IMR-90 (cell line): ENCODE results near the gene CDS2. TPM values are rescaled to one million over a fixed set of nuclear protein-coding genes. Genes with fewer than 3 reads are reported as not detected.

Experiments
- ATAC-seq: fragments of 200-7000 bp; cut with Tn5 transposase; 2 replicates; pipeline ENCODE4 v1.9.1; 2020; ENCODE audit warnings: low read depth, mild to moderate bottlenecking, moderate library complexity
- BruUV-seq: library from RNA; stranded (reverse); fragments of 400-500 nt; replicated peaks from 2 replicates; lab custom pipeline; 2021; lab: Mats Ljungman, UMichigan
- CTCF ChIA-PET: fragments of 300-600 bp; formaldehyde crosslinking; extraction: SDS; loops from one replicate; lab custom pipeline; 2021; ENCODE audit warnings: antibody characterized with exemption; lab: Yijun Ruan, JAX
- POLR2A ChIA-PET: fragments of 300-600 bp; sonication (Branson Sonifier 250); formaldehyde crosslinking; loops from one replicate; lab custom pipeline; 2022; ENCODE audit warnings: antibody characterized with exemption; ENCODE audit not compliant: unreplicated experiment; lab: Charles Lee
- DNase-seq: peaks from one replicate; pipeline ENCODE4 v3.0.0; 2013
- H2AFZ ChIP-seq: replicated peaks from 2 replicates; pipeline ENCODE3; 2013; ENCODE audit warnings: low read length, mild to moderate bottlenecking; ENCODE audit not compliant: poor library complexity
- H2AK5ac ChIP-seq: 2 replicates; pipeline ENCODE4 v1.6.1; 2013; ENCODE audit warnings: low read depth, low read length, inconsistent platforms
- H2AK9ac ChIP-seq: replicated peaks from 2 replicates; pipeline ENCODE3; 2013; ENCODE audit warnings: mild to moderate bottlenecking, low read depth, low read length, moderate library complexity; ENCODE audit not compliant: poor library complexity
- H2BK120ac ChIP-seq: 2 replicates; pipeline ENCODE4 v1.6.1; 2013; ENCODE audit warnings: low read depth, low read length, inconsistent platforms
- H2BK15ac ChIP-seq: 3 replicates; pipeline ENCODE4 v1.6.1; 2013; ENCODE audit warnings: low read depth, low read length, inconsistent platforms
- H2BK20ac ChIP-seq: 2 replicates; pipeline ENCODE4 v1.6.1; 2013; ENCODE audit warnings: low read depth, mild to moderate bottlenecking, inconsistent platforms, low read length, moderate library complexity
- H2BK5ac ChIP-seq: 2 replicates; pipeline ENCODE4 v1.6.1; 2013; ENCODE audit warnings: mild to moderate bottlenecking, low read depth, low read length, inconsistent platforms; ENCODE audit not compliant: poor library complexity, severe bottlenecking
- H3K14ac ChIP-seq: replicated peaks from 2 replicates; pipeline ENCODE4 v1.6.1; 2013; ENCODE audit warnings: low read depth, low read length, inconsistent platforms
- H3K18ac ChIP-seq: 2 replicates; pipeline ENCODE4 v1.6.1; 2013; ENCODE audit warnings: low read depth, low read length, control low read depth
- H3K23ac ChIP-seq: 2 replicates; pipeline ENCODE4 v1.6.1; 2013; ENCODE audit warnings: low read depth, low read length, inconsistent platforms
- H3K27ac ChIP-seq: 2 replicates; pipeline ENCODE4 v1.5.1; 2013; ENCODE audit warnings: mild to moderate bottlenecking, control low read depth, low read length; ENCODE audit not compliant: insufficient read depth
- H3K27me3 ChIP-seq: 2 replicates; pipeline ENCODE4 v1.6.1; 2013; ENCODE audit warnings: low read length; ENCODE audit not compliant: control insufficient read depth, insufficient read depth
- H3K36me3 ChIP-seq: 2 replicates; pipeline ENCODE4 v1.6.1; 2013; ENCODE audit warnings: low read length, mixed read lengths; ENCODE audit not compliant: control insufficient read depth, insufficient read depth
- H3K4ac ChIP-seq: 2 replicates; pipeline ENCODE4 v1.6.1; 2013; ENCODE audit warnings: low read depth, low read length, inconsistent platforms
- H3K4me1 ChIP-seq: 2 replicates; pipeline ENCODE4 v1.6.1; 2013; ENCODE audit warnings: low read length, mixed read lengths; ENCODE audit not compliant: control insufficient read depth, insufficient read depth
- H3K4me2 ChIP-seq: 2 replicates; pipeline ENCODE4 v1.6.1; 2013; ENCODE audit warnings: low read depth, mild to moderate bottlenecking, control low read depth, low read length, moderate library complexity
- H3K4me3 ChIP-seq: 2 replicates; pipeline ENCODE4 v1.5.1; 2013; ENCODE audit warnings: low read depth, mild to moderate bottlenecking, control low read depth, low read length, moderate library complexity; ENCODE audit not compliant: insufficient read depth
- H3K56ac ChIP-seq: 2 replicates; pipeline ENCODE4 v1.6.1; 2013; ENCODE audit warnings: low read length, inconsistent platforms; ENCODE audit not compliant: insufficient read depth; ENCODE audit errors: extremely low read depth
- H3K79me1 ChIP-seq, 2 experiments: 2 replicates each; pipeline ENCODE4 v1.6.1; 2013; ENCODE audit warnings: low read length in 2 of 2, inconsistent platforms in 1 of 2, low read depth in 1 of 2
- H3K9ac ChIP-seq: 2 replicates; pipeline ENCODE4 v1.6.1; 2013; ENCODE audit warnings: low read depth, low read length, control low read depth
- H3K9me1 ChIP-seq: 2 replicates; pipeline ENCODE4 v1.6.1; 2013; ENCODE audit warnings: low read length, inconsistent platforms; ENCODE audit not compliant: insufficient read depth
- H3K9me3 ChIP-seq: 2 replicates; pipeline ENCODE4 v1.6.1; 2013; ENCODE audit warnings: low read length; ENCODE audit not compliant: control insufficient read depth, insufficient read depth
- H4K20me1 ChIP-seq: 2 replicates; pipeline ENCODE4 v1.6.1; 2013; ENCODE audit warnings: low read length, inconsistent platforms; ENCODE audit not compliant: insufficient read depth
- H4K5ac ChIP-seq: 2 replicates; pipeline ENCODE4 v1.6.1; 2013; ENCODE audit warnings: mild to moderate bottlenecking, low read depth, low read length, control low read depth
- H4K8ac ChIP-seq, 2 experiments: 2 replicates each; pipeline ENCODE4 v1.6.1; 2013; ENCODE audit warnings: low read depth in 2 of 2, low read length in 2 of 2, control low read depth in 1 of 2, inconsistent platforms in 1 of 2
- H4K91ac ChIP-seq: 2 replicates; pipeline ENCODE4 v1.6.1; 2013; ENCODE audit warnings: low read depth, low read length, inconsistent platforms; ENCODE audit not compliant: insufficient read depth
- BHLHE40 ChIP-seq: fragments of 150-350 bp; IDR thresholded peaks from 2 replicates; pipeline ENCODE4 v1.6.1; 2016; ENCODE audit warnings: mild to moderate bottlenecking, low read depth, low read length
- CTCF ChIP-seq: conservative IDR thresholded peaks from 2 replicates; pipeline ENCODE4 v1.5.1; 2012; ENCODE audit warnings: mild to moderate bottlenecking, low read depth, low read length, improper control_type of control experiment
- RAD21 ChIP-seq: IDR thresholded peaks from 2 replicates; pipeline ENCODE4 v1.6.1; 2012; ENCODE audit warnings: low read length, improper control_type of control experiment
- SMC3 ChIP-seq: fragments of 150-350 bp; IDR thresholded peaks from 2 replicates; pipeline ENCODE4 v1.6.1; 2016; ENCODE audit warnings: low read depth, mild to moderate bottlenecking, antibody characterized with exemption, low read length, moderate library complexity
- WGBS, 2 experiments: methylation state at CpG; one replicate each; pipeline versions ENCODE4 v1.1.5 to v1.1.7; 2013; ENCODE audit warnings: missing lambda C conversion rate in 2 of 2; ENCODE audit not compliant: insufficient read length in 1 of 2; ENCODE audit errors: extremely low coverage in 2 of 2; 5-methylcytosine and 5-hydroxymethylcytosine counted together
- dilution Hi-C: fragments of 300-500 bp; cut with HindIII; formaldehyde crosslinking; loops from one replicate; pipeline ENCODE4 v1.14.3; 2018; ENCODE audit warnings: low sequenced_read_pairs; ENCODE audit not compliant: unreplicated experiment
- in situ Hi-C: fragments of 300-500 bp; cut with MboI; formaldehyde crosslinking; loops from 3 replicates; pipeline ENCODE4 v1.14.3; 2019; ENCODE audit warnings: low sequenced_read_pairs, inconsistent platforms, mixed read lengths
- intact Hi-C: fragments of 100-400 bp; cut with micrococcal nuclease; formaldehyde crosslinking; loops from 2 replicates; pipeline ENCODE4 v1.10.0; 2022
- polyA plus RNA-seq, 3 experiments: library from polyadenylated mRNA; depleted of rRNA; stranded (reverse); fragments of >200 nt; gene quantifications; 2 replicates each; pipeline ENCODE4 v1.2.3, GENCODE V29; 2012; ENCODE audit warnings: low replicate concordance in 1 of 3
- total RNA-seq: library from RNA; depleted of rRNA; stranded (reverse); fragments of >200 nt; gene quantifications from 2 replicates; pipeline ENCODE4 v1.2.3, GENCODE V29; 2012
- TF ChIP-seq, protein P1 (sequence below): fragments of 150-350 bp; IDR thresholded peaks from 2 replicates; pipeline ENCODE4 v1.6.1; 2016; ENCODE audit warnings: low read depth, mild to moderate bottlenecking, low read length, moderate library complexity, borderline replicate concordance

The CDS2 gene
- total and polyA plus RNA-seq, 2 of the 4 experiments (the other 2 are of a cell fraction), result 17.0 to 47.1 TPM

- Histone ChIP-seq H3K4me2 (no peak overlapping the region), H3K79me1 (peaks cover 11 to 20% of the 10 kb centered on the region in 2 experiments; a peak in 3 of 4 replicates), H2BK120ac (no peak overlapping the region), H3K4me3 (no peak overlapping the region), H3K56ac (no peak overlapping the region; the same call in 1 of the 2 replicates), H3K14ac (no peak overlapping the region), H4K20me1 (peaks cover 4% of the 10 kb centered on the region; the same call in 1 of the 2 replicates), H4K8ac (no peak overlapping the region), H4K5ac (no peak overlapping the region), H3K36me3 (peaks cover 42% of the 10 kb centered on the region), H2BK15ac (no peak overlapping the region), H3K18ac (no peak overlapping the region), H2AK9ac (no peak overlapping the region), H2AK5ac (no peak overlapping the region), H4K91ac (no peak overlapping the region), H2AFZ (no peak overlapping the region), H3K27ac (no peak overlapping the region), H3K4ac (no peak overlapping the region), H2BK20ac (no peak overlapping the region; the same call in 1 of the 2 replicates), H3K23ac (no peak overlapping the region), H3K9me3 (no peaks in the 10 kb centered on the region), H3K4me1 (no peaks in the 10 kb centered on the region), H3K9me1 (no peaks in the 10 kb centered on the region; the same call in 1 of the 2 replicates), H3K27me3 (no peaks in the 10 kb centered on the region), H3K9ac (no peak overlapping the region), H2BK5ac (no peak overlapping the region)
- ATAC-seq (peak; percentile 96), DNase-seq (peak; percentile 66)
- ChIA-PET CTCF (interaction anchor here (0.6 to 1.6 kb wide), 10 partner anchors 34 to 359 kb away, joined by 3 to 6 read pairs (median 3); no protein-coding TSS in a partner anchor), POLR2A (no interaction called here)
- BruUV-seq, result no TSS peak
- intact Hi-C loops, result loop anchor here (1.0 to 5.0 kb wide), 4 partner anchors 129 to 494 kb away; no protein-coding TSS in a partner anchor
- dilution Hi-C loops, result no loop called here
- no CpG with 5 or more reads among the region's 9 CpGs for WGBS, 2 experiments
- in situ Hi-C loops, result no loop called here
- TF ChIP-seq SMC3 (peak; percentile 88), CTCF (peak; percentile 84), BHLHE40 (no peak), RAD21 (peak; percentile 85)
- TF ChIP-seq, protein P1, sequence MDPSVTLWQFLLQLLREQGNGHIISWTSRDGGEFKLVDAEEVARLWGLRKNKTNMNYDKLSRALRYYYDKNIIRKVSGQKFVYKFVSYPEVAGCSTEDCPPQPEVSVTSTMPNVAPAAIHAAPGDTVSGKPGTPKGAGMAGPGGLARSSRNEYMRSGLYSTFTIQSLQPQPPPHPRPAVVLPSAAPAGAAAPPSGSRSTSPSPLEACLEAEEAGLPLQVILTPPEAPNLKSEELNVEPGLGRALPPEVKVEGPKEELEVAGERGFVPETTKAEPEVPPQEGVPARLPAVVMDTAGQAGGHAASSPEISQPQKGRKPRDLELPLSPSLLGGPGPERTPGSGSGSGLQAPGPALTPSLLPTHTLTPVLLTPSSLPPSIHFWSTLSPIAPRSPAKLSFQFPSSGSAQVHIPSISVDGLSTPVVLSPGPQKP, result no peak
Measured at GRCh38 chr20:5100684-5101347, 26.0 kb upstream of the CDS2 start.
